ACC112 (cell line): Measurements from ENCODE around the gene SLFN5.
"Not testable (repeated sequence)": the region's sequence is repeated elsewhere in the genome, so short reads cannot be mapped to it uniquely, and the experiment has no call there.

ENCODE experiments used
- H2AFZ ChIP-seq: fragments of 200-600 bp; sonication (generic); one replicate; pipeline ENCODE4 v1.6.0; 2017; ENCODE audit warnings: antibody characterized with exemption, low read length; ENCODE audit not compliant: unreplicated experiment
- H3K27ac ChIP-seq: fragments of 200-600 bp; sonication (generic); 2 replicates; pipeline ENCODE4 v1.5.1; 2014; ENCODE audit warnings: low read depth, mild to moderate bottlenecking, antibody characterized with exemption, low read length, moderate library complexity
- H3K27me3 ChIP-seq: fragments of 200-600 bp; sonication (generic); 2 replicates; pipeline ENCODE4 v1.6.1; 2014; ENCODE audit warnings: mild to moderate bottlenecking, antibody characterized with exemption, low read length, moderate library complexity, mixed read lengths; ENCODE audit not compliant: insufficient read depth
- H3K36me3 ChIP-seq: fragments of 200-600 bp; sonication (generic); 2 replicates; pipeline ENCODE4 v1.6.1; 2016; ENCODE audit warnings: mild to moderate bottlenecking, antibody characterized with exemption, low read length, moderate library complexity, mixed read lengths; ENCODE audit not compliant: insufficient read depth
- H3K4me1 ChIP-seq: fragments of 200-600 bp; sonication (generic); one replicate; pipeline ENCODE4 v1.6.1; 2016; ENCODE audit warnings: low read length, mixed read lengths; ENCODE audit not compliant: insufficient read depth, unreplicated experiment, control insufficient read depth
- H3K4me3 ChIP-seq: fragments of 200-600 bp; sonication (generic); 2 replicates; pipeline ENCODE4 v1.5.1; 2014; ENCODE audit warnings: mild to moderate bottlenecking, low read depth, low read length
- H3K79me2 ChIP-seq: fragments of 200-600 bp; sonication (generic); one replicate; pipeline ENCODE4 v1.6.0; 2016; ENCODE audit warnings: low read length; ENCODE audit not compliant: control insufficient read depth, unreplicated experiment, insufficient read depth

The SLFN5 gene

GRCh38 chr17:35289222-35289621 lies 46.4 kb downstream of the SLFN5 start:
- Histone ChIP-seq H3K27ac (no peak overlapping the region), H2AFZ (no peak overlapping the region), H3K79me2 (no peaks in the 10 kb centered on the region), H3K4me1 (peaks cover 20% of the 10 kb centered on the region), H3K4me3 (no peak overlapping the region), H3K27me3 (no peaks in the 10 kb centered on the region), H3K36me3 (no peaks in the 10 kb centered on the region)

DNA sequence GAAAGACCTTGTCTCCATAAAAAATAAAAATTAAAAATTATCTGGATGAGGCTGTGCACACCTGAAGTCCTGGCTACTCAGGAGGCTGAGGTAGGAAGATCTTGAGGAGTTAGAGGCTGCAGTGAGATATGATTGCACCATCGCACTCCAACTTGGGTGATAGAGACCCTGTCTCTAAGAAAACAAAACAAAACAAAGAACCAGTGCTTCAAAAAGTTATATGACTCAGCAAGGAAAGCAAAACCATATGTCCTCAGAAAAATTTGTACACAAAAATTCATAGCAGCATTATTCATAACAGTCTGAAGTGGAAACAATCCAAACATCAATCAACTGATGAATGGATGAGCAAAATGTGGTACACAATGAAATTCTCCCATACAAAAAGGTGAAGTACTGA lies 48.9 kb downstream of the SLFN5 start:
- no peak overlapping the region for H3K4me3 ChIP-seq
- H3K36me3 ChIP-seq: no peaks in the 10 kb centered on the region
- no peaks in the 10 kb centered on the region for H3K27me3 ChIP-seq
- H3K27ac ChIP-seq: peak overlapping the region; percentile 58; the same call in 1 of the 2 replicates
- H2AFZ ChIP-seq: no peak overlapping the region
- peaks cover 35% of the 10 kb centered on the region for H3K4me1 ChIP-seq
- H3K79me2 ChIP-seq: no peaks in the 10 kb centered on the region

DNA sequence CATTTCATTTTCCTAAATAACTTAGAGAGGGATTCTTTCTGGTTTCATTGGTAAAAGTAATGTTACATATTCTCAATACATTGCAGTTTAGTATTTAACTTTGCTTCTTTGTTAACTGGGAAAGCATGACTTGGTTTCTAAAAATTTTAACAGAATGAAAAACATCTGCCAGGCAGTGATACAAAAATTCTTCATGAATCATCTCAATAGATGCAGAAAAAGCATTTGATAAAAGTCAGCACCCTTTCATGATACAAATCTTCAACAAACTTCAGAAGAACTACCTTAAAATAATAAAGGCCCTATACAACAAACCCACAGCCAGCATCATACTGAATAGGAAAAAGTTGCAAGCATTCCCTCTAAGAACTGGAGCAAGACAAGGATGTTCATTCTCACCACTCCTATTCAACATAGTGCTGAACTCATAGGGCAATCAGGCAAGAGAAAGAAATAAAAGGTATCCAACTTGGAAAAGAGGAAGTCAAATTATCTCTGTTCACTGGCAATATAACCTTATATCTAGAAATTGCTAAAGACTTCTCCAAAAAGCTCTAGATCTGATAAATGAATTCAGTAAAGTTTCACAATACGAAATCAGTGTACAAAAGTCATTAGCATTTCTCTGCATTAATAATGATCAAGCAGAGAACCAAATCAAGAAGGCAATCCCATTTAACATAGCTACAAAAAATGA lies 50.4 kb downstream of the SLFN5 start:
- Histone ChIP-seq H3K4me1 (peaks cover 42% of the 10 kb centered on the region), H3K27ac (peak overlapping the region; percentile 58), H3K36me3 (no peaks in the 10 kb centered on the region), H3K27me3 (no peaks in the 10 kb centered on the region), H3K4me3 (no peak overlapping the region), H3K79me2 (no peaks in the 10 kb centered on the region), H2AFZ (peak overlapping the region; percentile 4)

- H3K79me2 ChIP-seq: no peaks in the 10 kb centered on the region
- no peak overlapping the region for H3K4me3 ChIP-seq
- H2AFZ ChIP-seq: no peak overlapping the region
- peaks cover 42% of the 10 kb centered on the region for H3K4me1 ChIP-seq
- H3K27ac ChIP-seq: no peak overlapping the region; the same call in 1 of the 2 replicates
- no peaks in the 10 kb centered on the region for H3K27me3 ChIP-seq
- no peaks in the 10 kb centered on the region for H3K36me3 ChIP-seq
Measured at GRCh38 chr17:35294756-35295155, 51.9 kb downstream of the SLFN5 start.

GRCh38 chr17:35295686-35296085 lies 52.8 kb downstream of the SLFN5 start:
- no peak overlapping the region for H2AFZ ChIP-seq
- peaks cover 42% of the 10 kb centered on the region for H3K4me1 ChIP-seq
- H3K36me3 ChIP-seq: no peaks in the 10 kb centered on the region
- peak overlapping the region; percentile 11 for H3K27ac ChIP-seq
- H3K4me3 ChIP-seq: no peak overlapping the region
- no peaks in the 10 kb centered on the region for H3K79me2 ChIP-seq
- H3K27me3 ChIP-seq: no peaks in the 10 kb centered on the region

GRCh38 chr17:35297666-35298065 lies 54.8 kb downstream of the SLFN5 start:
- Histone ChIP-seq H3K79me2 (no peaks in the 10 kb centered on the region), H3K4me3 (no peak overlapping the region), H3K27ac (no peak overlapping the region), H3K4me1 (peaks cover 26% of the 10 kb centered on the region), H3K36me3 (no peaks in the 10 kb centered on the region), H2AFZ (no peak overlapping the region), H3K27me3 (no peaks in the 10 kb centered on the region)

GRCh38 chr17:35298639-35299038 lies 55.8 kb downstream of the SLFN5 start:
- Histone ChIP-seq H3K27ac (no peak overlapping the region), H3K79me2 (no peaks in the 10 kb centered on the region), H3K4me3 (no peak overlapping the region), H2AFZ (no peak overlapping the region), H3K27me3 (no peaks in the 10 kb centered on the region), H3K4me1 (peaks cover 22% of the 10 kb centered on the region), H3K36me3 (no peaks in the 10 kb centered on the region)

DNA sequence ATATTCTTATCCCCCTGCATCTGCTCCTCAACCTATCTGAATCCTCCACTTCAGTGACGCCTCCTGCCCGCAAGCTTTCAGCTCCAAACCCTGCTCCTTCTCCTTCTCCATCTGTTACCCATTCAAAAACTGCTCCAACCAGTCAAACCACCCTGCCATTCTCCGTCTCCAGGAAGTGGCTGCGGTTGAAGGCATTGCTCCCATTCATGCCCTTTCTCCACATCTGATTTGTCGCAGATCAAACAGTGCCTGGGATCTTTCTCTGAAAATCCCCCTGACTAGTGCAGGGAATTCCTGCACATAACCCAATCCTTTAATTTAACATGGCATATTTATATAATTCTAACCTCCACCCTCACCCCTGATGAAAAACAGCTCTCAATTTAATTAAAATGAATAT lies 56.3 kb downstream of the SLFN5 start:
- Histone ChIP-seq H3K27ac (no peak overlapping the region), H2AFZ (no peak overlapping the region), H3K4me3 (no peak overlapping the region), H3K36me3 (no peaks in the 10 kb centered on the region), H3K27me3 (no peaks in the 10 kb centered on the region), H3K79me2 (no peaks in the 10 kb centered on the region), H3K4me1 (peaks cover 22% of the 10 kb centered on the region)

DNA sequence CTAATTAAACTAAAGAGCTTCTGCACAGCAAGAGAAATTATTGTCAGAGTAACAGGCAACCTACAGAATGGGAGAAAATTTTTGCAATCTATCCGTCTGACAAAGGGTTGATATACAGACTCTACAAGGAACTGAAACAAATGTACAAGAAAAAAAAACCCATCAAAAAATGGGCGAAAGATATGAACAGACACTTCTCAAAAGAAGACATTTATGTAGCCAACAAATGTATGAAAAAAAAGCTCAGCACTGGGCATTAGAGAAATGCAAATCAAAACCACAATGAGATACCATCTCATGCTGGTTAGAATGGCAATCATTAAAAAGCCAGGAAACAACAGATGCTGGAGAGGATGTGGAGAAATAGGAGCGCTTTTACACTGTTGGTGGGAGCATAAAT lies 66.5 kb downstream of the SLFN5 start:
- H3K4me1 ChIP-seq, H3K27ac ChIP-seq, H3K79me2 ChIP-seq, H3K4me3 ChIP-seq, H3K27me3 ChIP-seq, H3K36me3 ChIP-seq, H2AFZ ChIP-seq: not testable (repeated sequence)

GRCh38 chr17:35312346-35312745 lies 69.5 kb downstream of the SLFN5 start:
- no peaks in the 10 kb centered on the region for H3K27me3 ChIP-seq
- no peaks in the 10 kb centered on the region for H3K79me2 ChIP-seq
- H3K27ac ChIP-seq: no peak overlapping the region
- no peak overlapping the region for H3K4me3 ChIP-seq
- no peak overlapping the region for H2AFZ ChIP-seq
- no peaks in the 10 kb centered on the region for H3K36me3 ChIP-seq
- H3K4me1 ChIP-seq: peaks cover 22% of the 10 kb centered on the region

DNA sequence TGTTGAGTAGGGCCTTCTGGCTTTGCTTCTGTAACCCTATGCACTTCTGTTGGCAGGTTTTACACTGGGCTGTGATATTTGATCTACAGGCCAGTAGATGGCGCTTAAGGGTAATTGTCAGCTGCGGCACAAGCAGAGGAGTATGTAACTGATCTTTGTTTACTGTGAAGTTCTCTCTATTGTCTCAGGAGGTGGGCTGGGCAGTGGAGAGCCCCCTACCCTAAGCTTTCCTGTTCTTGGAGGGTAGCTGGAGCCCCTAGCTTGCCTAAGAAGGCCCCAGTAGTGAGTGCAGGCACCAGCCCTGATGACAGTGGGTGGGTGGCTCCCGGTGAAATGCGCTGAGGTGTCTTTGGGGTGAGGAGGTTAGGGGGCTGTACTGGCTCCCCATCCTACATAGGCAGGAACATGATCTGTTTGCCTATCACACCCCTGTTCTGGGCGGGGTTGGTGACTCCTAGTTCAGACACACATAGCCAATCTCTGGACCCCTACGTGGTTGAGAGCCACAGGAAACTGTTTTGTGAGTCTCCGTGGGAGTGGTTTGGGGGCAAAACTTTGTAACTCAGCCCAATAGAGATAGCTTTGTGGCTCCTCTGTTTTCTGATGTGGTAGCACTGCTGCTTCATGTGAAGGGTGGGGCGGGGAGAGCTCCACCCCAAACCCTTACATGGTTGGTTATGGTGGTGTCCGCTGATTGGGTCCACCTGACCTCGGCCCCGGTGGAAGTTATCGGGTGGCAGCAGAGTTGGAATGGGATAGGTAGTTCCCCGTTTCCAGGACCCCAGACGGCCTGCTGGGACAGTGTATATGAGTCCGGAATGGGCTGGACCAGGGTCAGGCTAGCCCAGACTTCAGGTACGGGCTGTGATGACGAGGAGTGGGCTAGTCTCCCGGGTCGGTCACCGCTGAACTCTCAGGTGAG lies 70.2 kb downstream of the SLFN5 start:
- H3K27ac ChIP-seq: no peak overlapping the region
- H3K4me3 ChIP-seq: peak overlapping the region; percentile 54

More for the DNA sequence above, 70.2 kb downstream of the SLFN5 start:
- H3K4me1 ChIP-seq: peaks cover 22% of the 10 kb centered on the region
- no peaks in the 10 kb centered on the region for H3K79me2 ChIP-seq
- H2AFZ ChIP-seq: peak overlapping the region; percentile 63
- no peaks in the 10 kb centered on the region for H3K27me3 ChIP-seq
- H3K36me3 ChIP-seq: no peaks in the 10 kb centered on the region
